BE2C (cell line): Measurements from ENCODE around the gene ZDHHC12.

Experiments used
- DNase-seq: peaks from one replicate; pipeline ENCODE4 v3.0.0-alpha.2; 2020
- H3K27me3 ChIP-seq: fragments of 250-450 bp; sonication (Bioruptor Pico); 2 replicates; pipeline ENCODE4 v1.5.1; 2020; ENCODE audit warnings: mild to moderate bottlenecking
- H3K36me3 ChIP-seq: fragments of 250-450 bp; sonication (Bioruptor Pico); 2 replicates; pipeline ENCODE4 v1.5.1; 2020; ENCODE audit warnings: mild to moderate bottlenecking
- H3K4me1 ChIP-seq: fragments of 250-450 bp; sonication (Bioruptor Pico); 2 replicates; pipeline ENCODE4 v1.5.1; 2020
- H3K4me3 ChIP-seq: 2 replicates; pipeline ENCODE4 v1.5.1; 2011; ENCODE audit warnings: low read depth, low read length
- H3K9me3 ChIP-seq: fragments of 250-450 bp; sonication (Bioruptor Pico); 2 replicates; pipeline ENCODE4 v1.5.1; 2020
- CTCF ChIP-seq: IDR thresholded peaks from 2 replicates; pipeline ENCODE4 v1.5.1; 2012; ENCODE audit warnings: mild to moderate bottlenecking, low read depth, low read length

The ZDHHC12 gene

DNA sequence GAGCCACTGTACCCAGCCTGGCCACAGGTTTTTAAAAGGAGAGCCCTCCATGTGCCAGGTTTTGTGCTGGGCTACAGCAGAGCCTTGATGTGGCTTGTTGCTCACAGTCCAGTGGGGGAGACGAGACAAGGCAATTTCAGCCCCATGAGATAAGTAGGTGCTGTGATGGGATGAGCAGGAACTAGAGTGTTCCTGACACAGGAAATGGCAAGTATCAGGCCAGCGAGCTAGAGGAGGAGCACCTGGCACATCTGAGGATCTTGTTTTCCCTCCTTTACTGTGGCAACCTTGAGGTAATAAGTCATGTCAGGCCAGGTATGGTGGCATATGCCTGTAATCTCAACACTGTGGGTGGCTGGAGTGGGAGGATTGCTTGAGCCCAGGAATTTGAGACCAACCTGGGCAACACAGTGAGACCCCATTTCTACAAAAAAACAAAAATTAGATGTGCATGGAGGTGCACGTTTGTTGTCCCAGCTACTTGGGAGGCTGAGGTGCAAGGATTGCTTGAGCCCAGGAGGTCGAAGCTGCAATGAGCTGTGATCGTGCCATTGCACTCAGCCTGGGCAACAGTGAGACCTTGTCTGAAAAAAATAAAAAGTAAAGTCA lies 3.8 kb upstream of the ZDHHC12 start:
- no peaks in the 10 kb centered on the region for H3K36me3 ChIP-seq
- H3K9me3 ChIP-seq: no peaks in the 10 kb centered on the region
- no peak overlapping the region for H3K4me3 ChIP-seq
- no peak for TF ChIP-seq CTCF
- no peak for DNase-seq
- H3K27me3 ChIP-seq: no peaks in the 10 kb centered on the region
- no peaks in the 10 kb centered on the region for H3K4me1 ChIP-seq

GRCh38 chr9:128724744-128725211 lies 851 bp upstream of the ZDHHC12 start:
- Histone ChIP-seq H3K27me3 (no peaks in the 10 kb centered on the region), H3K4me1 (no peaks in the 10 kb centered on the region), H3K9me3 (no peaks in the 10 kb centered on the region), H3K4me3 (peak overlapping the region; percentile 80), H3K36me3 (no peaks in the 10 kb centered on the region)
- DNase-seq: peak; percentile 82
- TF ChIP-seq CTCF: 0 out of 2 replicates have a peak, but pooled peaks have one; percentile 14

GRCh38 chr9:128723352-128723865 lies 518 bp downstream of the ZDHHC12 start:
- peak overlapping the region; percentile 80 for H3K4me3 ChIP-seq
- TF ChIP-seq CTCF: no peak
- no peaks in the 10 kb centered on the region for H3K27me3 ChIP-seq
- no peak for DNase-seq
- H3K36me3 ChIP-seq: no peaks in the 10 kb centered on the region
- H3K4me1 ChIP-seq: no peaks in the 10 kb centered on the region
- H3K9me3 ChIP-seq: no peaks in the 10 kb centered on the region

GRCh38 chr9:128722380-128723351 lies 1.3 kb downstream of the ZDHHC12 start:
- no peak overlapping the region for H3K4me3 ChIP-seq
- no peaks in the 10 kb centered on the region for H3K36me3 ChIP-seq
- no peaks in the 10 kb centered on the region for H3K4me1 ChIP-seq
- no peaks in the 10 kb centered on the region for H3K9me3 ChIP-seq
- no peak for TF ChIP-seq CTCF
- no peak for DNase-seq
- no peaks in the 10 kb centered on the region for H3K27me3 ChIP-seq

- no peaks in the 10 kb centered on the region for H3K4me1 ChIP-seq
- no peak overlapping the region for H3K4me3 ChIP-seq
- H3K9me3 ChIP-seq: no peaks in the 10 kb centered on the region
- DNase-seq: no peak
- H3K36me3 ChIP-seq: no peaks in the 10 kb centered on the region
- H3K27me3 ChIP-seq: no peaks in the 10 kb centered on the region
- no peak for TF ChIP-seq CTCF
These were observed 2.4 kb downstream of the ZDHHC12 start for GRCh38 chr9:128721487-128722010.
